GM21423 (cell line): Measurements from ENCODE around the gene SWT1.
A peak's percentile ranks its signal among the peaks of the same experiment; 100 is the strongest.

Experiments
- ATAC-seq: cut with Tn5 transposase; IDR thresholded peaks from one replicate; pipeline ENCODE4 v1.9.1; 2021; ENCODE audit warnings: mild to moderate bottlenecking, moderate library complexity; ENCODE audit not compliant: unreplicated experiment

Gene SWT1, protein sequence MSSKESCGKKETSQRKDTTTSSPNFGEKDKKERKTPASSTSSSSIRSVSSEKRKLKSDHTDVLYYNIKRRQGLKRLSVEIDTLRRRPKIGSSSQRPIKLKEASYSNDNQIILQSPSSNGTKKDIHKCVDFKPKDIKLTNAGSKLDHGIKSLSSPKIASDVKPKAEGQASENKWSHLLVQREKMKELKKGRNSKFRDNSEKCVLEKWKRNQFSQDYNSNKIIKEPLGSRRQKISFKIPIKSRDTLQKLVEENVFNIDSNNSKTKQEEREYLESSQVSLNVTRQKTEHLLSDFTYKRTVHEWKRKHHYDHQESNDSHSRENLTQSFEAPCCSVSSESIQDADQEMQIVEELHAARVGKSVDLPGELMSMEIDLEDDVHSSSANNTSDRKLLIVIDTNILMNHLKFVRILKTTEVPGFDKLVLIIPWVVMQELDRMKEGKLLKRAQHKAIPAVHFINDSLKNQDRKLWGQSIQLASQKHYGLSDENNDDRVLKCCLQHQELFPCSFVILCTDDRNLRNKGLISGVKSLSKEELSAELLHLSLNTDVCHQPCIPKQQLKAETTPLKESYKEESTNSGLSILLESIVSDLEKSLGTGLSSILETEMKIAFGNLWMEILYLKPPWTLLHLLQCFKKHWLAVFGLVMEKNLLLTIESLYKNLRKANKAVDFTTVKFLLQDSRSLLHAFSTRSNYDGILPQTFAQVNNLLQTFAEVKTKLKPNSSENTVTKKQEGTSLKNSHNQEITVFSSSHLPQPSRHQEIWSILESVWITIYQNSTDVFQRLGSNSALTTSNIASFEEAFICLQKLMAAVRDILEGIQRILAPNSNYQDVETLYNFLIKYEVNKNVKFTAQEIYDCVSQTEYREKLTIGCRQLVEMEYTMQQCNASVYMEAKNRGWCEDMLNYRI

DNA sequence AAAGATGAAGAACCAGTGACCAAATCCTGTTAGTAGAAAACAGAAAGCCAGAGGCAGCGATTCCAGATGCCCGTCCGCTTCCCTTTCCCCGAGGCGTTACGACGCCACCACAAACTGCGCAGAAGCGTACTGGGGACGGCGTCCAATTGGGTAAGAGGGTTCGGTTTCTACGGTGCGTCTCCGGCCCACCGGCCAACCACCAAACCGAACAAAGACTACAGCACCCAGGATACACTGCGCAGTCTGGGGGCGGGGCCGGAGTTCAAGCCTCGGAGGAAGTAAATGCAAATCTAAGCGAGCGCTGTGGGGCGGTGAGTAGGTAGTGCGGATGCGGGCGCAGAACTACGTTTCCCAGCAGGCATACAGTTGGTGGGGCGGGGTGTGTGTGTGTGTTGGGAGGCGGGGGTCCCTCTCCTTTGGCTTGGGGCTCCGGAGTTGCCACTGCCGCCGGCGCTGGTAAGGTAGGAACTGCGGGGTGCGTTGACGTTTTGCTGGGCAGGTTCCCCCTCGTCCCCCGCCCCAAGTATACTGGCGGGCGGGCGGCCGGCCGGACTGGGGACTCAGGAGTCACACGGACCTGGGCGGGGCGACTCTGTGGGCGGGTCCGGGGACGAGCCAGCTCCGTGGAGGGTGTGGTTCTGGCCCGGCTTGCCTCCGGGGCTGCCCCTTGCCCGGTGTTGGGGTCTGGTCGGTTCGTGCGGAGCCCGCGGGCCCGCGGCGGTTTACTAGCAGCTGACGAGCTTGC lies at the start of gene SWT1, which contains the start of gene TRMT1L:
TSS of gene SWT1 (plus strand) at position 314 of the 745 bp plus-strand sequence. CDS start 3,675 bp downstream, outside the sequence.
TSS of gene TRMT1L (minus strand) at position 100 of the 745 bp plus-strand sequence. CDS start 241 bp downstream, outside the sequence.
- ATAC-seq: peak; percentile 92

GRCh38 chr1:185108321-185108720 lies 48.6 kb upstream of the SWT1 start:
- ATAC-seq: no peak

GRCh38 chr1:185110145-185110544 lies 46.8 kb upstream of the SWT1 start:
- no peak for ATAC-seq

DNA sequence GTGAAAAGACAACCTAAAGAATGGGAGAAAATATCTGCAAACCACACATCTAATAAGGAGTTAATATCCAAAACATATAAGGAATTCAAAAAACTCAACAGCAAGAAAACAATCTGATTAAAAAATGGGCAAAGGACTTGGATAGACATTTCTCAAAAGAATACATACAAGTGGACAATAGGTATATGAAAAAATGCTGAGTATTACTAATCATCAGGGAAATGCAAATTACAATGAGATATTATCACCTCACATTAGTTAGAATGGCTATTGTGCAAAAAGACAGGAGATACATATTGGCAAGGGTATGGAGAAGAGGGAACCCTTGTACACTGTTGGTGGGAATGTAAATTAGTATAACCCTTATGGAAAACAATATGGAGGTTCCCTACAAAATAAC lies 45.1 kb upstream of the SWT1 start:
- no peak for ATAC-seq

- no peak for ATAC-seq
These were observed 44.6 kb upstream of the SWT1 start for GRCh38 chr1:185112356-185112755.

GRCh38 chr1:185129708-185130107 lies 27.3 kb upstream of the SWT1 start:
- no peak for ATAC-seq

DNA sequence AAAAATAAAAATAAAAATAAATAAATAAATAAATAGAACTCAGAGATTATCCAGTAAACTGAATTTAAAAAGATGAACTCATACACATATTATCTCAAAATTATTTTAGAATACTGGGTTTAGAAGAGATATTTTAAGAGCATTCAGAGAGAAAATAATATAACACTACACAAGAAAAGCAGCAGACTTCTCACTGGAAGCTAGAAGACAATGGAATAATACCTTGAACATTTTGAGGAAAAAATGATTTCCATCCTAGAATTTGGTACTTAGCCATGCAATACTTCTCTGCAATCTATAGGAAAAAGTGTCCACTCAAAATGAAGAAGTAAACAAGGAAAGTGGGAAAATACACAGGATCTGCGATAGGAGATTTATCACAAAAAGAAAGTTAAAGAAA lies 24.4 kb upstream of the SWT1 start:
- ATAC-seq: no peak

DNA sequence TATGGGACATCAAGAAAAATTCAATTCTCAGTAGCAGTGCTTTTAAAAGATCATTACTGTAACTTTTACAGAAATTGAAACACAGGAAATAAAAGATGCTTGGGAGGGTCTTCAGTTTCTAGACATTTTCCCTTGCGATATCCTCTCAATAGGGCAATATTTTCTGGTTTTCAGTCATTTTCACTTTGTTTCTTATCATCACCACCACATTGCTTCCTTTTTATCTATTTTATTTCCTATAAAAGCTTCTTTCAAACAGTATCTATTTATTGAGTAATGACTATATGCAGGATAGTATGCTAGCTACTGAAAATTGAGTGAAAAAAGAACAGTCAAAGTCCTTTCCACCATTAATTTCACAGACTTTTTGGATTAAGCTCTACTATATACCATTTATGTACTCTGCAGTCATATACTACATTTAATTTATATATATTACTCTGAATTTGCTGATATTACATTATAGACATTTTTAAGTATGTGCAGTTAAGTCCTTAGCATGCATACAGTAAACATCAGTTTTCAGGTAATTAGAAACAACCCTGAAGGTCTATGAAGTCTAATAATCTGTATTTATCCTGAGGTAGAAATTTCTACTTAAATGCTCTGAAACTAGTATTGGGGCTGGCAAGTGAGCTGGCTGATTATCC lies 18.9 kb upstream of the SWT1 start:
- no peak for ATAC-seq

- no peak for ATAC-seq
These were observed 17.7 kb upstream of the SWT1 start for GRCh38 chr1:185139246-185139645.

- ATAC-seq: no peak
These were observed 12.7 kb upstream of the SWT1 start for GRCh38 chr1:185144233-185144632.

DNA sequence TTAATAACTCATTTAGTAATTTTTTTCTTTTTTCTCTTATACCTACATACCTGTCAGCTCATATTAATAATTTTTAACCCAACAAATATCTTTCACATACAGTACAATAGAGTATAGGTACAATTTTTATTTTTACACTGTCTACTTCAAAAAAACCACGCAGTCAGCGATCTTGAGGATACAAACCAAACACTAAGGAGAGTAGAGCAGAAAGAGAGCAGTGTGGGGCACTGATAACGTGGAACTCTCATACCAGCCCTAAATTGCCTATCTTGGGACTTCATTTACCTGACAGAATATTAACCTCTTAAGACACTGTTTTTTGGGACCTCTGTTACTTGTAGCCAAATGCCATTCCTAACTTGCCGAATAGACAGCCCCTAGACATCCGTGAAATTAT lies 5.8 kb upstream of the SWT1 start:
- ATAC-seq: no peak

- no peak for ATAC-seq
These were observed 4.7 kb upstream of the SWT1 start for GRCh38 chr1:185152187-185152767.

GRCh38 chr1:185154912-185155513 lies 2.0 kb upstream of the SWT1 start:
- ATAC-seq: no peak

GRCh38 chr1:185155600-185156287 lies 1.2 kb upstream of the SWT1 start:
- no peak for ATAC-seq

- peak; percentile 24 for ATAC-seq
These were observed 596 bp upstream of the SWT1 start for GRCh38 chr1:185156288-185156853.

GRCh38 chr1:185157599-185158412 lies 839 bp downstream of the SWT1 start:
- ATAC-seq: no peak

- no peak for ATAC-seq
These were observed 1.8 kb downstream of the SWT1 start for GRCh38 chr1:185158800-185159199.

GRCh38 chr1:185159966-185160365 lies 3.0 kb downstream of the SWT1 start:
- no peak for ATAC-seq
